Activated T-helper 1 cell treated with Interleukin-2 at 50 U/mL for 16 hours (primary cell): ENCODE results near the gene SLC46A1.
A peak's percentile ranks its signal among the peaks of the same experiment; 100 is the strongest.

Experiments used
- DNase-seq: peaks from one replicate; pipeline ENCODE4 v3.0.0-alpha.2; 2020; ENCODE audit warnings: low read depth

Gene SLC46A1

DNA sequence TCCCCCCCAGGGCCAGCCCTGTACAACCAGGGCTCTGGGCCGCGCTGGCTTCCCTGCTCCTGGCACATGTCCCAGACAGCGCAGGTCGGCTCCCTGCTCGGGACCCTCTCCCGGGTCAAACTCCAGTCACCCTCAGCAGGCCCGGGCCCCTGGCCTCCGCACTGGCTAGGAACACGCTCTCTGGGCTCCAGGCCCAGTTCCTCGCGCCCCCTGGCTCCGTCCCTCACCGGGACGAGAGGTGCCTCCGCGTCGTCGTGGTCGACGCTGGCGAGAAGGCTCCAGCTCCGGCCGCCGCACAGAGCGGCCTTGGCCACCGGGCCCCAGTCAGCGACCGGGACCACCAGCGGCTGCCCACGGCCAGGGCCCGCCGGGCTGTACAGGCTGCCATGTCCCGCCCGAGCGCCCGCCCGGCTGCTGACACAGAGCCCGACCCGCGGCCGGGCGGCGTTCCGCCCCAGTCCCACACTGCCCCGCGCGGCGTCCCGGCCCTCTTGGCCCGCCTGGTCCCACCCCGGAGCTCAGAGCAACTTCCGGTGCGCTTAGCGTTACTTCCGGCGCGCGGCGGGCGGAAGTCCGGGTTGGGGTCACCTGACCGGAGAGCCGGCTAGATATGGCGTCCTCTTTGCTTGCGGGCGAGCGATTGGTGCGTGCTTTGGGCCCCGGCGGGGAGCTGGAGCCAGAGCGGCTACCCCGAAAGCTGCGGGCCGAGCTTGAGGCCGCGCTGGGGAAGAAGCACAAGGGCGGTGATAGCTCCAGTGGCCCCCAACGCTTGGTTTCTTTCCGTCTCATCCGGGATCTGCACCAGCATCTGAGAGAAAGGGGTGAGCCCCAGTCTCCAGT is 48.7 kb downstream of the SLC46A1 start, which contains the start of gene POLDIP2:
Gene POLDIP2, minus strand, starts transcription at position 467 of the 840 bp plus-strand sequence. Its CDS starts 79 bp downstream, at position 388.
- peak; percentile 97 for DNase-seq

DNA sequence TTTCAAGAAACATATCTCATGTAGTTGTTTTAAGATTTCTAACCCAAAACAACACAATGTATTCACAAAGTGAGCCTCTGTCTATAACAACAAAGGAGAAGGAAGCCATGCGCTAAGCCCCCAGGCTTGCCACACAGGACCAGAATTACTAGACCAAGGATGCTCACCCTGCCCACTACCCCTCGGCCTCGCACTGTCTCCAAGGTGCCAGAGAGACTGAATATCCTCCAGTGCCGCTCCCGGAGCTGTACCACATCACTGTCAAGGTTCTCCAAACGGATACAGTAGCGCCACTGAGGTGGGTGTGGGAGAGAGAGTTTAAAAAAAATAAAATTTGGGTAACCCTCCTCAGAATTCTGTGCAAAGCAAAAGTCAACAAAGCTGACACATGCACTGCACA is 55.7 kb downstream of the SLC46A1 start:
- DNase-seq = no peak

- no peak for DNase-seq
These were observed 57.0 kb downstream of the SLC46A1 start for GRCh38 chr17:28348979-28349378.

DNA sequence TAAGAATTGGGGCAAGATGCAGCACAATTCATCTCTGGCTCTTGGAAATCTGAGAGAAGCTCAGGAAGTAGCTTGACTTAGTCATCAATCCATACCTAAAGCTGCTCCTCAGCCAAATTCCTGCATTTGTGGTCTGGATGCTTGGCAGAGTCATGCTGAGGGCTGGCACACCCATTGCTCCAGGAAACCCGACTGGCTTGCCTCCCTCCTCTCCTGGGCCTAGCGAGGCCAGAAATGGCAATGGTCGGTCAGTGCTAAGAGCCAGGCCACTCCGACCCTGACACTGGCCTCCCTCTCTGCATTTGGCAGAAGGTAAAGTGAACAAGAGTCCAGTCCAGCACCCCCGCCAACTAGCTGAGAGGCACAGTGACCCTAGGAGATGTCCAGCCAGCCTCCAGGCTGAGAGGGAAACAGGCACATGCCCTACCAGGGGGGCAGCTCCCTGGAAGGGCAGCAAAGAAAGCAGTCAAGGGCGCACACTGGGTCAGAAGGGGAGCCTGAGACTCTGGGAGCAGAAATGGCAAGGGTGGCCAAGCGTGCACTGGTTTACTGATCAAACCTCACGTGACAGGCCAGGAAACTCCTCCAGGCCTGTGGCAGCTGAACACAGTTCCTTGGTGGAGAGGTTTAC is 58.6 kb downstream of the SLC46A1 start:
- no peak for DNase-seq

DNA sequence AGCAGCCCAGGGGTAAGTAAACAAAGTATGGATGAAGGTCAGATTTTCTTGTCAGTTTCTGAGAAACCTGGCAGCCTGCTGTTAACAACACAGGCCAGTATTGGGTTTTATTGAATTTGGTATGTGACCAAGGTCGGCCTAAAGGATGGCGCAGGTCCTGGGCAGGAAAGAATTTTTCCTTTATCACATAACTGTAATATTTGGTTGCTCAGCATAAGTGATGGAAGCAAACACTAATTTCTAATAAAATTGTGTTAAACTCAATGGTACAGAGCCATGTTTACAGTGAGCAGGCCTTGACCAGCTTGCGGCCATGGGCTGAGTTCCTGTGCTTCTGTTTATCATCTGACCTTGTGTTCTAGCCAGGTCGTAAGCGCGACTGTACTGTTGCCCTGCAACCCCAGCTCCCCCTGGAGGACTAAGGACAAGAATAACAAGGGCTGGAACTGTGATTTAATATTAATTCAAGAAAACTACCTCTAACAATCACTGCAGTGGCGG is 59.2 kb downstream of the SLC46A1 start:
- no peak for DNase-seq

GRCh38 chr17:28346199-28346580 is 59.8 kb downstream of the SLC46A1 start:
- no peak for DNase-seq

DNA sequence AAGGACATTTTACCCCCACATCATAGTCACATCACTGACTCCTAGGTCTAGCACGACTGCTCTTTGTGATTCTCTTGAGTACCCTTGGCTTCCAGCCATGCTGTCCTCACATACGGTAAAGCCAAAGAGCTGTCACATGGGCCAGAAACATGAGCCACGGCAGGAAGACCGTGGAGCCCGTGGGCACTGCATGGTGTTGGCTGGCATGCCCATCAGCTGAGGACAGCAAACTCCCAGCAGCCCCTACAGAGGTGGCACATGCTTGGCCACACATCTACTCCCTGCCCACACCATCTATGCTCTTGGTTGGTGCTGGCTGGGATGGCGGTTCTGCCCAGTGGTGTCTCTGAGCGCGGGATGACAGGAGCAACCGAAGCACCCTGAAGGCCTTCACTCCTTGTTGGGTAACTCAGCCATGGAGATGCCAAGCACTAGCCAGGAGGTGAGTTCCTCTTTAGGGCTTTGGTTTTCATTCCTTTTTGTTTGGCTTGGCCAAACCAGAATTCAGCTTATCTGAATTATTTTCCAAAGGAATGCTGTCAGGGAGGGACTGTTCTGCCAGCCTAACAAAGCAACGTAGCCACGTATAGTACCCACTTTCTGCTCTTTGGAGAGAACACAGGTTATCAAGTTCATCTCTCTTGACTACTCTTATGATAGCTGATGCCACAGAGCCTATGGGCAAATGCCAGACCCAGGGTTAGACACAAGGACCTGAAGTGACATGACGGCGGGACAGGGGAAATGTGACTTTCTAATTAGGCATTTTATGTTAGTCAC is 60.4 kb downstream of the SLC46A1 start:
- no peak for DNase-seq
